ENCODE data around the gene ADAMTSL2. TPM values are rescaled to one million over a fixed set of nuclear protein-coding genes. Genes with fewer than 3 reads are reported as not detected.

Gene ADAMTSL2
- total and polyA plus RNA-seq, 8 donors = 8.0 to 18.5 (median 12.3) TPM

DNA sequence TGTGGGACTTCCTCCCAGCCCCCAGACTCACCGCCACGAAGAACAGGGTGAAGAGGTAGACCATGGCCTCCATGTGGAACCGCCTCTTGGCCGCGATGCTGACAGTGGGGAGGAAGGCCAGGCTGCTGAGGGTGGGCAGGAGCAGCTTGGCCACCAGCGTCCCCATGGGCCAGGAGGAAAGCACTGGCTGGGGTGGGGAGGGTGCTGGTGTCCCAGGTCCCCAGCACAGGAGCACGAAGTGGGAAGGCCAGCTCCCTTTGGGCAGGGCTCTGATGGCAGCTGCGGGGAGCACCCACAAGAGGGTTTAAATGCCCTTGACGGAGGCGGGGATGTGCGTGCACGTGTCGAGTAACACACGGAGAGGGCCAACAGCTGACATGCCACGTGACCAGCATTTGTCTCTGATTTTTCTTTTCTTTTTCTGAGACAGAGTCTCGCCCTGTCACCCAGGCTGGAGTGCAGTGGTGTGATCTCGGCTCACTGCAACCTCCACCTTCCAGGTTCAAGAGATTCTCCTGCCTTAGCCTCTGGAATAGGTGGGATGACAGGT lies 9.8 kb upstream of the ADAMTSL2 start, which contains the start of gene MYMK:
TSS of gene MYMK (minus strand) at position 281 of the 550 bp plus-strand sequence. CDS start at position 166, 115 bp downstream.
- DNase-seq = peak in 1 of 4 donors; percentile 74
- TF ChIP-seq, protein P1, sequence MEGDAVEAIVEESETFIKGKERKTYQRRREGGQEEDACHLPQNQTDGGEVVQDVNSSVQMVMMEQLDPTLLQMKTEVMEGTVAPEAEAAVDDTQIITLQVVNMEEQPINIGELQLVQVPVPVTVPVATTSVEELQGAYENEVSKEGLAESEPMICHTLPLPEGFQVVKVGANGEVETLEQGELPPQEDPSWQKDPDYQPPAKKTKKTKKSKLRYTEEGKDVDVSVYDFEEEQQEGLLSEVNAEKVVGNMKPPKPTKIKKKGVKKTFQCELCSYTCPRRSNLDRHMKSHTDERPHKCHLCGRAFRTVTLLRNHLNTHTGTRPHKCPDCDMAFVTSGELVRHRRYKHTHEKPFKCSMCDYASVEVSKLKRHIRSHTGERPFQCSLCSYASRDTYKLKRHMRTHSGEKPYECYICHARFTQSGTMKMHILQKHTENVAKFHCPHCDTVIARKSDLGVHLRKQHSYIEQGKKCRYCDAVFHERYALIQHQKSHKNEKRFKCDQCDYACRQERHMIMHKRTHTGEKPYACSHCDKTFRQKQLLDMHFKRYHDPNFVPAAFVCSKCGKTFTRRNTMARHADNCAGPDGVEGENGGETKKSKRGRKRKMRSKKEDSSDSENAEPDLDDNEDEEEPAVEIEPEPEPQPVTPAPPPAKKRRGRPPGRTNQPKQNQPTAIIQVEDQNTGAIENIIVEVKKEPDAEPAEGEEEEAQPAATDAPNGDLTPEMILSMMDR (IDR thresholded peaks at IDR 0.05) = no peak

DNA sequence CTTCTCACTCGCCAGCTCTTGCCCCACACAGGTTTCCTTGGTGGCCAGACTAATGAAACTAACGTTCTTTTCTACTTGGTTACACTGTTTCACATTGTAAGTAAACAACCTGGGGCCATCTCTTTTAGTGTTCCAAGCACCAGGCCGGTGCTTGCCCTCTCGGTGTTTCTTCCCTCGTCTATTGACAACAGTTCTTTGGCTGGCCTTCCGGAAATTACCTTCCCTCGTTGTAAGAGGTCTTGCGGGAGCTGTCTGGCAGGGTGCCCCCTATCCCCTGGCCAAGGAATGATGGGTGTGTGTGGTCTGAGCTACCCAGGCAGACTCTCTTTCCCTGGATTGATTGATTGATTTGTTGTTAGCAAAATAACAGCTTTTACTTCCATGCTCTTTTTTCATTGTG lies 8.8 kb upstream of the ADAMTSL2 start:
- DNase-seq = peak in 1 of 4 donors; percentile 8
- intact Hi-C loops (cut with DNase I) = no loop called here
- Histone ChIP-seq H3K36me3 (no peaks in the 10 kb centered on the region), H3K9me3 (no peaks in the 10 kb centered on the region), H3K27ac (no peak overlapping the region), H3K4me1 (peaks cover 8 to 12% of the 10 kb centered on the region in 2 donors), H3K27me3 (peaks cover 0 to 45% of the 10 kb centered on the region in 2 donors), H3K4me3 (no peak overlapping the region)
- TF ChIP-seq, protein P1 (IDR thresholded peaks at IDR 0.05) = no peak
- ATAC-seq = no peak

More for the DNA sequence above, 9.8 kb upstream of the ADAMTSL2 start, which contains the start of gene MYMK:
- Histone ChIP-seq H3K9me3 (no peaks in the 10 kb centered on the region), H3K27ac (no peak within 1 kb of the TSS), H3K27me3 (peaks cover 0 to 39% of the 10 kb centered on the region in 2 donors), H3K36me3 (no peaks in the 10 kb centered on the region), H3K4me3 (no peak within 1 kb of the TSS), H3K4me1 (peaks cover 8 to 12% of the 10 kb centered on the region in 2 donors)
- intact Hi-C loops (cut with DNase I) = no loop called here
- ATAC-seq = no peak

DNA sequence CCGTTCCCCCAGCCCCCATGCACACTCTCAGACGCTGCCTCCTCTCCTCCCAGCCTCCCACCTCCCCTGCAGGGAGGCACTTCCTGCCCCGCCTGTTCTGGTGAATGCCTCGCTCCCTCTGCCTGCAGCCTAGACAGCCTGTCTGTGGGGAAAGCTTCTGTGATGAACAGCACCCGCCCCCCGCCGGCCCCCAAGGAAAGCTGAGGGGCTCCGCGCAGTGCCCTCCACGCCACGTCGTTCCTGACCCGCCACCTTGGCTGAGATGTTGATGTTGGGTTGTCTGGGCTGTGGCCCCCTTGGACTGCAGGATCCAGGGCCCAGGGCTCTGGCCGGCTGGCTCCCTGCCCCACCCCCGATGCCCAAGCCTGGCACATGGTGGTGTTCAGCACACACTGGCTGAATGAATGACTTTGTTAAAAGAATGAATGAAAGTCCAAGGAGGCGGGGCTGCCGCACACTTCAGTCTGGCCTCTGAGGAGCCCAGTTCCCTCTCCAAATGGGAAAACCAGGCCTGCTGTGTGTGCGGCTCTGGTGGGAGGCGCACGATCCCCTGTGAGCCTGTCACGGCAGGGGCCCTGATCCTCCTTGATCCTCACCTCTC lies 7.7 kb upstream of the ADAMTSL2 start:
- H3K36me3 ChIP-seq = no peaks in the 10 kb centered on the region
- DNase-seq (peak in 1 of 4 donors; percentile 61), ATAC-seq (no peak)
- no peaks in the 10 kb centered on the region for H3K9me3 ChIP-seq
- no peak overlapping the region for H3K4me3 ChIP-seq
- H3K27ac ChIP-seq = no peak overlapping the region
- intact Hi-C loops (cut with DNase I) = no loop called here
- peaks cover 0 to 48% of the 10 kb centered on the region in 2 donors for H3K27me3 ChIP-seq
- H3K4me1 ChIP-seq = peaks cover 8 to 12% of the 10 kb centered on the region in 2 donors
- TF ChIP-seq, protein P1 (IDR thresholded peaks at IDR 0.05) = no peak

DNA sequence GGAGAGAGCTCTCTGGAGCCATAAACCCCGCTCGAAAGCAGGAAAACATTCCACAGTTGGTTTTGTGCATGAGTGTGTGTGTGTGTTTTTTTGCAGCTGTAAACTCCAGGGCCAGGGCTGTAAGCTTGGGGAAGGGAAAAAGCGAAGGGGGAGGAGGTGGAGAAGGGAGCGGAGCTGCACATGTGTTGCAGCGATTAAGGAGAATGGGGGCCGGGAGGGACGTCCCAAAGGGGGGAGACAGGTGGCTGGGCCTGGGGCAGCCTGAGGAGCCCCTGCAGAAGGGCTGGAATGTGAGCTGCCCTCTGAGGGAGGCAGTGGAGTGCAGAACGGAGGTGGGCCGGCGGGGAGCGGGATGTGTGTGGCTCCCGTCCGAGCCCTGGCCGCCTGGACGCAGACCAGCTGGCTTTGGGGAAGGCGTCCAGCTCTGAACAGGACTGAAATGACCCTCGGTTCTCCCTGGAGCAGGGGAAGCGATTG lies 7.0 kb upstream of the ADAMTSL2 start:
- no peak overlapping the region for H3K4me3 ChIP-seq
- peak; percentile 29 for ATAC-seq
- peaks cover 0 to 51% of the 10 kb centered on the region in 2 donors for H3K27me3 ChIP-seq
- TF ChIP-seq, protein P1 (IDR thresholded peaks at IDR 0.05) = no peak
- intact Hi-C loops (cut with DNase I) = no loop called here
- peaks cover 8 to 12% of the 10 kb centered on the region in 2 donors for H3K4me1 ChIP-seq
- H3K27ac ChIP-seq = no peak overlapping the region
- H3K36me3 ChIP-seq = no peaks in the 10 kb centered on the region
- DNase-seq = peak in 2 of 4 donors; percentile 86 to 90
- no peaks in the 10 kb centered on the region for H3K9me3 ChIP-seq

Measured in left lung (tissue), 10 donors.